Mesenchymal stem cell (in vitro differentiated cells and primary cell): ENCODE results near the gene UHRF2.

ENCODE experiments used
- DNase-seq: peaks from one replicate; pipeline ENCODE4 v3.0.0-alpha.2; 2013
- H2AFZ ChIP-seq: one replicate; pipeline ENCODE4 v1.6.1; 2013; ENCODE audit warnings: low read depth, mild to moderate bottlenecking, control low read depth, inconsistent platforms, low read length, moderate library complexity
- H2AK5ac ChIP-seq: 2 replicates; pipeline ENCODE4 v1.6.1; 2013; ENCODE audit warnings: low read length, moderate library complexity, mild to moderate bottlenecking, inconsistent platforms; ENCODE audit not compliant: severe bottlenecking
- H2BK120ac ChIP-seq: one replicate; pipeline ENCODE4 v1.6.1; 2013; ENCODE audit warnings: low read depth, mild to moderate bottlenecking, inconsistent platforms, low read length, moderate library complexity
- H2BK12ac ChIP-seq, 2 experiments: one replicate each; pipeline ENCODE4 v1.6.1; 2013; ENCODE audit warnings: inconsistent platforms in 2 of 2, low read length in 2 of 2, mild to moderate bottlenecking in 2 of 2, moderate library complexity in 2 of 2, control low read depth in 1 of 2
- H2BK15ac ChIP-seq: one replicate; pipeline ENCODE4 v1.6.1; 2013; ENCODE audit warnings: mild to moderate bottlenecking, low read depth, inconsistent platforms; ENCODE audit not compliant: poor library complexity, severe bottlenecking
- H2BK5ac ChIP-seq: 2 replicates; pipeline ENCODE4 v1.6.1; 2013; ENCODE audit warnings: low read depth, mild to moderate bottlenecking, low read length, control low read depth, inconsistent platforms; ENCODE audit not compliant: poor library complexity, severe bottlenecking
- H3K14ac ChIP-seq, 2 experiments: one replicate each; pipeline ENCODE4 v1.6.1; 2013; ENCODE audit warnings: inconsistent platforms in 2 of 2, low read length in 2 of 2, control low read depth in 1 of 2, mild to moderate bottlenecking in 1 of 2, moderate library complexity in 1 of 2
- H3K18ac ChIP-seq, 2 experiments: one replicate each; pipeline ENCODE4 v1.6.1; 2013; ENCODE audit warnings: inconsistent platforms in 2 of 2, low read length in 2 of 2, control low read depth in 1 of 2, low read depth in 1 of 2, mild to moderate bottlenecking in 1 of 2
- H3K23ac ChIP-seq, 2 experiments: one replicate each; pipeline ENCODE4 v1.6.1; 2013; ENCODE audit warnings: inconsistent platforms in 2 of 2, low read length in 2 of 2, mild to moderate bottlenecking in 2 of 2, moderate library complexity in 2 of 2, control low read depth in 1 of 2
- H3K27ac ChIP-seq: 2 replicates; pipeline ENCODE4 v1.5.1; 2013; ENCODE audit warnings: mild to moderate bottlenecking, moderate library complexity, low read length, control low read depth, inconsistent platforms; ENCODE audit not compliant: poor library complexity, severe bottlenecking
- H3K27me3 ChIP-seq, 2 experiments: 2 replicates each; pipeline versions ENCODE4 v1.6.1 to v1.7.0; 2013; ENCODE audit warnings: low read length in 2 of 2, mild to moderate bottlenecking in 2 of 2, moderate library complexity in 2 of 2, control low read depth in 1 of 2, inconsistent platforms in 1 of 2; ENCODE audit not compliant: control insufficient read depth in 1 of 2, insufficient read depth in 1 of 2
- H3K36me3 ChIP-seq, 2 experiments: 2 replicates each; pipeline versions ENCODE4 v1.6.1 to v1.7.0; 2013; ENCODE audit warnings: low read length in 2 of 2, control low read depth in 1 of 2, inconsistent platforms in 1 of 2, low read depth in 1 of 2, mild to moderate bottlenecking in 1 of 2; ENCODE audit not compliant: insufficient read depth in 2 of 2, control insufficient read depth in 1 of 2
- H3K4ac ChIP-seq, 2 experiments: one replicate each; pipeline ENCODE4 v1.6.1; 2013; ENCODE audit warnings: inconsistent platforms in 2 of 2, low read length in 2 of 2, mild to moderate bottlenecking in 2 of 2, moderate library complexity in 2 of 2, control low read depth in 1 of 2, low read depth in 1 of 2
- H3K4me1 ChIP-seq: 2 replicates; pipeline ENCODE4 v1.6.1; 2013; ENCODE audit warnings: low read depth, low read length, control low read depth; ENCODE audit not compliant: control insufficient read depth, insufficient read depth
- H3K4me2 ChIP-seq: 2 replicates; pipeline ENCODE4 v1.6.1; 2013; ENCODE audit warnings: low read length, mild to moderate bottlenecking, inconsistent platforms; ENCODE audit not compliant: poor library complexity, severe bottlenecking
- H3K4me3 ChIP-seq, 2 experiments: 2 replicates each; pipeline versions ENCODE4 v1.5.1 to v1.7.0; 2013; ENCODE audit warnings: low read length in 2 of 2, mild to moderate bottlenecking in 2 of 2, control low read depth in 1 of 2, low read depth in 1 of 2; ENCODE audit not compliant: insufficient read depth in 1 of 2
- H3K79me1 ChIP-seq: replicated peaks from 2 replicates; pipeline ENCODE4 v1.6.1; 2013; ENCODE audit warnings: mild to moderate bottlenecking, control low read depth, low read length, inconsistent platforms; ENCODE audit not compliant: poor library complexity, severe bottlenecking
- H3K9ac ChIP-seq: 2 replicates; pipeline ENCODE4 v1.7.0; 2013; ENCODE audit warnings: mild to moderate bottlenecking, low read length, moderate library complexity
- H3K9me3 ChIP-seq: 2 replicates; pipeline ENCODE4 v1.7.0; 2013; ENCODE audit warnings: mild to moderate bottlenecking, low read length; ENCODE audit not compliant: control insufficient read depth
- H4K8ac ChIP-seq: one replicate; pipeline ENCODE4 v1.6.1; 2013; ENCODE audit warnings: inconsistent platforms, mild to moderate bottlenecking, low read length, moderate library complexity
- H4K91ac ChIP-seq: one replicate; pipeline ENCODE4 v1.6.1; 2013; ENCODE audit warnings: mild to moderate bottlenecking, low read length, inconsistent platforms
- WGBS: methylation state at CpG from one replicate; pipeline ENCODE4 v1.1.7; 2013; ENCODE audit warnings: mixed read lengths; 5-methylcytosine and 5-hydroxymethylcytosine counted together

UHRF2 gene

GRCh38 chr9:6495466-6495865 is 82.5 kb downstream of the UHRF2 start:
- Histone ChIP-seq H3K14ac (no peak overlapping the region), H3K27me3 (no peaks in the 10 kb centered on the region), H2AK5ac (no peak overlapping the region), H3K4me2 (no peak overlapping the region), H2BK120ac (no peak overlapping the region), H3K23ac (no peak overlapping the region), H2BK12ac (no peak overlapping the region), H3K79me1 (peaks cover 19% of the 10 kb centered on the region), H4K91ac (no peak overlapping the region), H2BK5ac (no peak overlapping the region), H3K36me3 (peaks cover 3 to 95% of the 10 kb centered on the region in 2 experiments), H2AFZ (no peak overlapping the region), H3K4ac (no peak overlapping the region), H3K27ac (no peak overlapping the region), H3K18ac (no peak overlapping the region), H2BK15ac (no peak overlapping the region), H3K9ac (no peak overlapping the region), H3K4me1 (peaks cover 4% of the 10 kb centered on the region), H3K9me3 (no peaks in the 10 kb centered on the region), H3K4me3 (no peak overlapping the region), H4K8ac (no peak overlapping the region)
- whole genome bisulfite sequencing = no CpG with 5 or more reads among the region's 1 CpG
- no peak for DNase-seq

GRCh38 chr9:6498982-6499381 is 86.0 kb downstream of the UHRF2 start:
- no CpG with 5 or more reads among the region's 1 CpG for WGBS

GRCh38 chr9:6501526-6502210 is 88.7 kb downstream of the UHRF2 start:
- Histone ChIP-seq H2BK15ac (no peak overlapping the region), H3K4ac (no peak overlapping the region), H4K8ac (no peak overlapping the region), H2BK12ac (no peak overlapping the region), H3K18ac (no peak overlapping the region), H3K4me2 (no peak overlapping the region), H3K4me3 (no peak overlapping the region), H2AFZ (no peak overlapping the region), H3K14ac (no peak overlapping the region), H3K9ac (no peak overlapping the region), H3K4me1 (peaks cover 3% of the 10 kb centered on the region), H4K91ac (no peak overlapping the region), H3K27ac (no peak overlapping the region), H3K9me3 (no peaks in the 10 kb centered on the region), H2BK5ac (no peak overlapping the region), H2AK5ac (no peak overlapping the region), H3K36me3 (peaks cover 7 to 91% of the 10 kb centered on the region in 2 experiments), H3K23ac (no peak overlapping the region), H3K79me1 (peaks cover 20% of the 10 kb centered on the region), H3K27me3 (no peaks in the 10 kb centered on the region), H2BK120ac (no peak overlapping the region)
- no peak for DNase-seq
- WGBS = 100% methylated on average over 1 of the region's 2 CpGs

More at GRCh38 chr9:6498982-6499381, 86.0 kb downstream of the UHRF2 start:
- H4K8ac ChIP-seq = no peak overlapping the region
- H2BK12ac ChIP-seq = no peak overlapping the region
- H3K27me3 ChIP-seq = no peaks in the 10 kb centered on the region
- no peak overlapping the region for H4K91ac ChIP-seq
- peak overlapping the region; percentile 68 for H3K27ac ChIP-seq
- H3K9ac ChIP-seq = peak overlapping the region; percentile 78
- H2AFZ ChIP-seq = no peak overlapping the region
- no peak overlapping the region for H2AK5ac ChIP-seq
- no peak overlapping the region for H2BK15ac ChIP-seq
- H3K4me3 ChIP-seq = no peak overlapping the region
- no peak overlapping the region for H3K4ac ChIP-seq
- peaks cover 3 to 93% of the 10 kb centered on the region in 2 experiments for H3K36me3 ChIP-seq
- no peak overlapping the region for H3K18ac ChIP-seq
- H2BK5ac ChIP-seq = no peak overlapping the region
- no peak overlapping the region for H3K14ac ChIP-seq
- H3K23ac ChIP-seq = no peak overlapping the region
- peaks cover 3% of the 10 kb centered on the region for H3K4me1 ChIP-seq
- H3K79me1 ChIP-seq = peaks cover 18% of the 10 kb centered on the region
- no peak overlapping the region for H2BK120ac ChIP-seq
- H3K9me3 ChIP-seq = no peaks in the 10 kb centered on the region
- peak; percentile 18 for DNase-seq
- no peak overlapping the region for H3K4me2 ChIP-seq

- Histone ChIP-seq H3K27ac (no peak overlapping the region), H3K4me2 (no peak overlapping the region), H2BK5ac (no peak overlapping the region), H4K91ac (no peak overlapping the region), H3K18ac (no peak overlapping the region), H2BK12ac (no peak overlapping the region), H3K14ac (no peak overlapping the region), H3K79me1 (peaks cover 19% of the 10 kb centered on the region), H2AFZ (no peak overlapping the region), H4K8ac (no peak overlapping the region), H3K9me3 (no peaks in the 10 kb centered on the region), H2AK5ac (no peak overlapping the region), H3K36me3 (peaks cover 9 to 91% of the 10 kb centered on the region in 2 experiments), H3K27me3 (no peaks in the 10 kb centered on the region), H3K4me3 (no peak overlapping the region), H3K4ac (no peak overlapping the region), H3K23ac (no peak overlapping the region), H3K9ac (no peak overlapping the region), H2BK120ac (no peak overlapping the region), H3K4me1 (peaks cover 3% of the 10 kb centered on the region), H2BK15ac (no peak overlapping the region)
- DNase-seq = peak; percentile 37
- WGBS = 45% methylated on average over 1 of the region's 3 CpGs
These were observed 89.4 kb downstream of the UHRF2 start for GRCh38 chr9:6502399-6502798.
